IMR-90 (cell line): Measurements from ENCODE around the gene UBE3A. TPM values are rescaled to one million over a fixed set of nuclear protein-coding genes. Genes with fewer than 3 reads are reported as not detected.

ENCODE experiments used
- ATAC-seq: fragments of 200-7000 bp; cut with Tn5 transposase; 2 replicates; pipeline ENCODE4 v1.9.1; 2020; ENCODE audit warnings: low read depth, mild to moderate bottlenecking, moderate library complexity
- BruUV-seq: library from RNA; stranded (reverse); fragments of 400-500 nt; replicated peaks from 2 replicates; lab custom pipeline; 2021; lab: Mats Ljungman, UMichigan
- CTCF ChIA-PET: fragments of 300-600 bp; formaldehyde crosslinking; extraction: SDS; loops from one replicate; lab custom pipeline; 2021; ENCODE audit warnings: antibody characterized with exemption; lab: Yijun Ruan, JAX
- POLR2A ChIA-PET: fragments of 300-600 bp; sonication (Branson Sonifier 250); formaldehyde crosslinking; loops from one replicate; lab custom pipeline; 2022; ENCODE audit warnings: antibody characterized with exemption; ENCODE audit not compliant: unreplicated experiment; lab: Charles Lee
- DNase-seq: peaks from one replicate; pipeline ENCODE4 v3.0.0; 2013
- H2AFZ ChIP-seq: replicated peaks from 2 replicates; pipeline ENCODE3; 2013; ENCODE audit warnings: low read length, mild to moderate bottlenecking; ENCODE audit not compliant: poor library complexity
- H2AK5ac ChIP-seq: 2 replicates; pipeline ENCODE4 v1.6.1; 2013; ENCODE audit warnings: low read depth, low read length, inconsistent platforms
- H2AK9ac ChIP-seq: replicated peaks from 2 replicates; pipeline ENCODE3; 2013; ENCODE audit warnings: mild to moderate bottlenecking, low read depth, low read length, moderate library complexity; ENCODE audit not compliant: poor library complexity
- H2BK120ac ChIP-seq: 2 replicates; pipeline ENCODE4 v1.6.1; 2013; ENCODE audit warnings: low read depth, low read length, inconsistent platforms
- H2BK15ac ChIP-seq: 3 replicates; pipeline ENCODE4 v1.6.1; 2013; ENCODE audit warnings: low read depth, low read length, inconsistent platforms
- H2BK20ac ChIP-seq: 2 replicates; pipeline ENCODE4 v1.6.1; 2013; ENCODE audit warnings: low read depth, mild to moderate bottlenecking, inconsistent platforms, low read length, moderate library complexity
- H2BK5ac ChIP-seq: 2 replicates; pipeline ENCODE4 v1.6.1; 2013; ENCODE audit warnings: mild to moderate bottlenecking, low read depth, low read length, inconsistent platforms; ENCODE audit not compliant: poor library complexity, severe bottlenecking
- H3K14ac ChIP-seq: replicated peaks from 2 replicates; pipeline ENCODE4 v1.6.1; 2013; ENCODE audit warnings: low read depth, low read length, inconsistent platforms
- H3K18ac ChIP-seq: 2 replicates; pipeline ENCODE4 v1.6.1; 2013; ENCODE audit warnings: low read depth, low read length, control low read depth
- H3K23ac ChIP-seq: 2 replicates; pipeline ENCODE4 v1.6.1; 2013; ENCODE audit warnings: low read depth, low read length, inconsistent platforms
- H3K27ac ChIP-seq: 2 replicates; pipeline ENCODE4 v1.5.1; 2013; ENCODE audit warnings: mild to moderate bottlenecking, control low read depth, low read length; ENCODE audit not compliant: insufficient read depth
- H3K27me3 ChIP-seq: 2 replicates; pipeline ENCODE4 v1.6.1; 2013; ENCODE audit warnings: low read length; ENCODE audit not compliant: control insufficient read depth, insufficient read depth
- H3K36me3 ChIP-seq: 2 replicates; pipeline ENCODE4 v1.6.1; 2013; ENCODE audit warnings: low read length, mixed read lengths; ENCODE audit not compliant: control insufficient read depth, insufficient read depth
- H3K4ac ChIP-seq: 2 replicates; pipeline ENCODE4 v1.6.1; 2013; ENCODE audit warnings: low read depth, low read length, inconsistent platforms
- H3K4me1 ChIP-seq: 2 replicates; pipeline ENCODE4 v1.6.1; 2013; ENCODE audit warnings: low read length, mixed read lengths; ENCODE audit not compliant: control insufficient read depth, insufficient read depth
- H3K4me2 ChIP-seq: 2 replicates; pipeline ENCODE4 v1.6.1; 2013; ENCODE audit warnings: low read depth, mild to moderate bottlenecking, control low read depth, low read length, moderate library complexity
- H3K4me3 ChIP-seq: 2 replicates; pipeline ENCODE4 v1.5.1; 2013; ENCODE audit warnings: low read depth, mild to moderate bottlenecking, control low read depth, low read length, moderate library complexity; ENCODE audit not compliant: insufficient read depth
- H3K56ac ChIP-seq: 2 replicates; pipeline ENCODE4 v1.6.1; 2013; ENCODE audit warnings: low read length, inconsistent platforms; ENCODE audit not compliant: insufficient read depth; ENCODE audit errors: extremely low read depth
- H3K79me1 ChIP-seq, 2 experiments: 2 replicates each; pipeline ENCODE4 v1.6.1; 2013; ENCODE audit warnings: low read length in 2 of 2, inconsistent platforms in 1 of 2, low read depth in 1 of 2
- H3K9ac ChIP-seq: 2 replicates; pipeline ENCODE4 v1.6.1; 2013; ENCODE audit warnings: low read depth, low read length, control low read depth
- H3K9me1 ChIP-seq: 2 replicates; pipeline ENCODE4 v1.6.1; 2013; ENCODE audit warnings: low read length, inconsistent platforms; ENCODE audit not compliant: insufficient read depth
- H3K9me3 ChIP-seq: 2 replicates; pipeline ENCODE4 v1.6.1; 2013; ENCODE audit warnings: low read length; ENCODE audit not compliant: control insufficient read depth, insufficient read depth
- H4K20me1 ChIP-seq: 2 replicates; pipeline ENCODE4 v1.6.1; 2013; ENCODE audit warnings: low read length, inconsistent platforms; ENCODE audit not compliant: insufficient read depth
- H4K5ac ChIP-seq: 2 replicates; pipeline ENCODE4 v1.6.1; 2013; ENCODE audit warnings: mild to moderate bottlenecking, low read depth, low read length, control low read depth
- H4K8ac ChIP-seq, 2 experiments: 2 replicates each; pipeline ENCODE4 v1.6.1; 2013; ENCODE audit warnings: low read depth in 2 of 2, low read length in 2 of 2, control low read depth in 1 of 2, inconsistent platforms in 1 of 2
- H4K91ac ChIP-seq: 2 replicates; pipeline ENCODE4 v1.6.1; 2013; ENCODE audit warnings: low read depth, low read length, inconsistent platforms; ENCODE audit not compliant: insufficient read depth
- CHD1 ChIP-seq: IDR thresholded peaks from 2 replicates; pipeline ENCODE4 v1.6.1; 2012; ENCODE audit warnings: low read depth, low read length, improper control_type of control experiment
- MAFK ChIP-seq: IDR thresholded peaks from 2 replicates; pipeline ENCODE4 v1.6.1; 2012; ENCODE audit warnings: low read depth, low read length, improper control_type of control experiment
- MAZ ChIP-seq: IDR thresholded peaks from 2 replicates; pipeline ENCODE4 v1.6.1; 2012; ENCODE audit warnings: low read depth, mild to moderate bottlenecking, low read length, improper control_type of control experiment, moderate library complexity, borderline replicate concordance
- MXI1 ChIP-seq: IDR thresholded peaks from 2 replicates; pipeline ENCODE4 v1.6.1; 2012; ENCODE audit warnings: low read depth, mild to moderate bottlenecking, low read length, moderate library complexity, borderline replicate concordance
- NFE2L2 ChIP-seq: fragments of 150-350 bp; IDR thresholded peaks from 2 replicates; pipeline ENCODE4 v1.6.1; 2016; ENCODE audit warnings: low read depth, mild to moderate bottlenecking, low read length
- RFX5 ChIP-seq: IDR thresholded peaks from 2 replicates; pipeline ENCODE4 v1.8.0; 2012; ENCODE audit warnings: low read depth, mild to moderate bottlenecking, low read length, moderate library complexity
- WGBS, 2 experiments: methylation state at CpG; one replicate each; pipeline versions ENCODE4 v1.1.5 to v1.1.7; 2013; ENCODE audit warnings: missing lambda C conversion rate in 2 of 2; ENCODE audit not compliant: insufficient read length in 1 of 2; ENCODE audit errors: extremely low coverage in 2 of 2; 5-methylcytosine and 5-hydroxymethylcytosine counted together
- dilution Hi-C: fragments of 300-500 bp; cut with HindIII; formaldehyde crosslinking; loops from one replicate; pipeline ENCODE4 v1.14.3; 2018; ENCODE audit warnings: low sequenced_read_pairs; ENCODE audit not compliant: unreplicated experiment
- in situ Hi-C: fragments of 300-500 bp; cut with MboI; formaldehyde crosslinking; loops from 3 replicates; pipeline ENCODE4 v1.14.3; 2019; ENCODE audit warnings: low sequenced_read_pairs, inconsistent platforms, mixed read lengths
- intact Hi-C: fragments of 100-400 bp; cut with micrococcal nuclease; formaldehyde crosslinking; loops from 2 replicates; pipeline ENCODE4 v1.10.0; 2022
- polyA plus RNA-seq, 3 experiments: library from polyadenylated mRNA; depleted of rRNA; stranded (reverse); fragments of >200 nt; gene quantifications; 2 replicates each; pipeline ENCODE4 v1.2.3, GENCODE V29; 2012; ENCODE audit warnings: low replicate concordance in 1 of 3
- total RNA-seq: library from RNA; depleted of rRNA; stranded (reverse); fragments of >200 nt; gene quantifications from 2 replicates; pipeline ENCODE4 v1.2.3, GENCODE V29; 2012

UBE3A gene
- total and polyA plus RNA-seq, 2 of the 4 experiments (the other 2 are of a cell fraction) = 19.3 to 53.2 TPM

DNA sequence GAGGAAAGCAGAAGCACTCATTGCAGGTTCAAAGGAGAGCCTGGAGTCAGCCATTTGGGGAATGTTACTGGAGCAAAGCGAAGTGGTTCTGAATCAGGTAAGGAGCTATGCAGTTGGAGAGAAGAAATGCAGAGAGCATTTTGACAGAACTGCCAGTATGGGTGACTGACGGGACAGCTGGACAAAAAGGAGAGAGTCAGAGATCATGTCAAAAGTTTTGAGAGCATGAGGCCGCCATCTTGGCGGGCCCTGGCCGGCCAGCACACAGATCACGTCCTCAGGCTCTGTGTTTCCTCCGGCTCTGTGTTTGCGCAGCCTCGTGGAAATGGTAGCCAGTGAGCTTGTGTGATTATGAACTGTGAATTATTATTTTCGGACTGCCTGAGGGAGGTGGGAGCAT lies 29.8 kb upstream of the UBE3A start:
- intact Hi-C loops = no loop called here
- Histone ChIP-seq H2BK15ac (no peak overlapping the region), H3K4me1 (no peaks in the 10 kb centered on the region), H3K56ac (no peak overlapping the region), H3K23ac (no peak overlapping the region), H3K4me2 (no peak overlapping the region), H3K27ac (no peak overlapping the region), H2AK5ac (no peak overlapping the region), H3K9ac (no peak overlapping the region), H2BK5ac (no peak overlapping the region), H3K9me3 (0 out of 2 replicates have a peak, but pooled peaks cover 2% of the 10 kb centered on the region), H4K5ac (no peak overlapping the region), H4K20me1 (no peaks in the 10 kb centered on the region), H3K9me1 (no peaks in the 10 kb centered on the region), H2BK120ac (no peak overlapping the region), H2BK20ac (no peak overlapping the region), H3K14ac (no peak overlapping the region), H3K36me3 (no peaks in the 10 kb centered on the region), H4K91ac (no peak overlapping the region), H4K8ac (no peak overlapping the region), H3K4ac (no peak overlapping the region), H3K18ac (no peak overlapping the region), H3K4me3 (no peak overlapping the region), H3K79me1 (no peaks in the 10 kb centered on the region), H3K27me3 (no peaks in the 10 kb centered on the region), H2AFZ (no peak overlapping the region), H2AK9ac (no peak overlapping the region)
- dilution Hi-C loops = no loop called here
- ChIA-PET CTCF (interaction anchor here (0.6 kb wide), 1 partner anchor 24 kb away, joined by 4 read pairs; no protein-coding TSS in a partner anchor), POLR2A (no interaction called here)
- BruUV-seq = no TSS peak
- TF ChIP-seq MAFK = no peak
- TF ChIP-seq MXI1 = no peak
- TF ChIP-seq MAZ = no peak
- no peak for TF ChIP-seq RFX5
- no peak for TF ChIP-seq CHD1
- TF ChIP-seq NFE2L2 = no peak
- in situ Hi-C loops = no loop called here
- WGBS, 2 experiments = 69% methylated on average over 9 of the region's 10 CpGs; no CpG with 5 or more reads in 1 of the 2 experiments
- DNase-seq (no peak), ATAC-seq (no peak)
